GM20000 (cell line): Measurements from ENCODE around the gene DHCR24.

Source experiments
- DNase-seq: peaks from one replicate; pipeline ENCODE4 v3.0.0; 2012; ENCODE audit warnings: low spot score
- CTCF ChIP-seq: IDR thresholded peaks from 2 replicates; pipeline ENCODE4 v1.5.1; 2012; ENCODE audit warnings: mild to moderate bottlenecking, control low read depth; ENCODE audit errors: extremely low read depth, missing control alignments

DHCR24 gene

GRCh38 chr1:54879872-54880271, 7.1 kb downstream of the DHCR24 start:
- TF ChIP-seq CTCF, result no peak

GRCh38 chr1:54876814-54877213, 10.2 kb downstream of the DHCR24 start:
- DNase-seq, result no peak
- no peak for TF ChIP-seq CTCF

More at GRCh38 chr1:54879872-54880271, 7.1 kb downstream of the DHCR24 start:
- no peak for DNase-seq

GRCh38 chr1:54875000-54875399, 12.0 kb downstream of the DHCR24 start:
- DNase-seq, result no peak
- TF ChIP-seq CTCF, result no peak

GRCh38 chr1:54874079-54874830, 12.7 kb downstream of the DHCR24 start:
- no peak for TF ChIP-seq CTCF
- no peak for DNase-seq

- DNase-seq, result no peak
- no peak for TF ChIP-seq CTCF
These were observed 15.0 kb downstream of the DHCR24 start for GRCh38 chr1:54872036-54872331.

- DNase-seq, result no peak
- no peak for TF ChIP-seq CTCF
These were observed 15.5 kb downstream of the DHCR24 start for GRCh38 chr1:54871275-54872035.

GRCh38 chr1:54870869-54871268, 16.1 kb downstream of the DHCR24 start:
- DNase-seq, result no peak
- no peak for TF ChIP-seq CTCF
